Amniotic stem cell (primary cell): ENCODE measurements around the gene SESN2.
A peak's percentile ranks its signal among the peaks of the same experiment; 100 is the strongest.
"Not testable (repeated sequence)": the region's sequence is repeated elsewhere in the genome, so short reads cannot be mapped to it uniquely, and the experiment has no call there.

ENCODE experiments used
- DNase-seq: peaks from one replicate; lab custom pipeline; 2025; lab: John Stamatoyannopoulos, UW

The SESN2 gene

DNA sequence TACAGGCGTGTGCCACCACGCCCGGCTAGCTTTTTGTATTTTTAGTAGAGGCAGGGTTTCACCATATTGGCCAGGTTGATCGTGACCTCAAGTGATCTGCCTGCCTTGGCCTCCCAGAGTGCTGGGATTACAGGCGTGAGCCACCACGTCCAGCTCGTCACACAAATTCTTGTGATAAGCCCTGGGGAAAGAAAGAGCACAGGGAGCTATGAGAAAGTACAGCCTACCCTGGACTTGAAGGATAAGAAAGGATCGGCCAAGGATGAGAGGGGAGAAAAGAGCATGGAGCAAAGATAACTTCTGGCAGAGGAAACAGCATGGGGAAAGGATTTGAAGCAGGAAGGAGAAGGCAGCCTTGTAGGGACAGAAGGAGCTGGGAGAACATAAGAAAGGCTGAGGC lies 29.2 kb downstream of the SESN2 start:
- DNase-seq, result no peak

DNA sequence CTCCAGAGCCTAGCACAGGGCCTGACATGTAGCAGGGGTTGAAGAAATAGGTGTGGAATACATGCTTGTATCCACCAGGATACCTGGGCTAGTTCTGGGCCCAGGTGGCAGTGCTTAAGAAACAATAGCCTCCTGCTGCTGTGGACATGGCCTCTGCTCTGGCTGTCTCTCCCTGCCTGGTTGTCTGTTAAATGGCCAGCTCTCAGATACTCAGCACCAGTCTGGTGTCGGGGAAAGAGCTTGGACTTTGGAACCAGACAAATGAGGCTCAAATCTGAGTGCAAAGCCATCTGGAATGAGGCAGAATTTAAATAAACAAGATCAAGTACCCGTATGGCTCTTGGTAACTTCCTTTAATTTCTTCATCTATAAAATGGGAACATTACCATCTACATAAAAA lies 31.5 kb downstream of the SESN2 start:
- no peak for DNase-seq

DNA sequence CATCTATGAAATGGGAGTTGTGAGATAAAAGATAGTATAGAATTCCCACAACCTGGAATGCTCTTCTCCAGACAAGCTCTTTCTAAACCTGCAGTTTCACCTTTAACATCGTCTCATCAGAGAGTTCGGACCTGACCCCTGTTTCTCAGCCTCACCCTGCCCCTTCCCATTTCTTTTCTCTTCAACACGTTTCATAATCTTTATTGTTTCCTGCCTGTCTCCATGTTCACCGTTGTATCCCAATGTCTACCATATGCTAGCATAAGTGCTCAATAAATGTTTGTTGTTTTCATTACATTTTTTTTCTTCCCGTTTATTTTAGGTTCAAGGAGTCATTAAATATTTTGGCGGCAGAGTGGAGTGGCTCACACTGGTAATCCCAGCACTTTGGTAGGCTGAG lies 32.4 kb downstream of the SESN2 start:
- no peak for DNase-seq

DNA sequence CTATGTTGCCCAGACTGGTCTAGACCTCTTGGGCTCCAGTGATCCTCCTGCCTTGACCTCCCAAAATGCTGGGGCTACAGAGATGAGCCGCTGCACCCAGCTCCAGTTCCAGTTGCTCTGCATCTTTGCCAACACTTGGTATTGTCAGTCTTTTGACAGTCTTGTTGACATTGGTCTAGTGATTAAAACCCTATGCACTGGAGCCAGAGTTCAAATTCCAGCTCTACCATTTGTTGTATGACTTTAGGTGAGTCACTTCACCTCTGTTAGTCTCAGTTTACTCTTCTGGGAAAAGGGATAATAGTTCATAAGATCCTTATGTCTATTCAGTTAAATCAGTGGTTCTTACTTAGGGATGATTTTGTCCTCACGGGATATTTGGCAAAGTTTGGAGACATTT lies 36.6 kb downstream of the SESN2 start:
- no peak for DNase-seq

DNA sequence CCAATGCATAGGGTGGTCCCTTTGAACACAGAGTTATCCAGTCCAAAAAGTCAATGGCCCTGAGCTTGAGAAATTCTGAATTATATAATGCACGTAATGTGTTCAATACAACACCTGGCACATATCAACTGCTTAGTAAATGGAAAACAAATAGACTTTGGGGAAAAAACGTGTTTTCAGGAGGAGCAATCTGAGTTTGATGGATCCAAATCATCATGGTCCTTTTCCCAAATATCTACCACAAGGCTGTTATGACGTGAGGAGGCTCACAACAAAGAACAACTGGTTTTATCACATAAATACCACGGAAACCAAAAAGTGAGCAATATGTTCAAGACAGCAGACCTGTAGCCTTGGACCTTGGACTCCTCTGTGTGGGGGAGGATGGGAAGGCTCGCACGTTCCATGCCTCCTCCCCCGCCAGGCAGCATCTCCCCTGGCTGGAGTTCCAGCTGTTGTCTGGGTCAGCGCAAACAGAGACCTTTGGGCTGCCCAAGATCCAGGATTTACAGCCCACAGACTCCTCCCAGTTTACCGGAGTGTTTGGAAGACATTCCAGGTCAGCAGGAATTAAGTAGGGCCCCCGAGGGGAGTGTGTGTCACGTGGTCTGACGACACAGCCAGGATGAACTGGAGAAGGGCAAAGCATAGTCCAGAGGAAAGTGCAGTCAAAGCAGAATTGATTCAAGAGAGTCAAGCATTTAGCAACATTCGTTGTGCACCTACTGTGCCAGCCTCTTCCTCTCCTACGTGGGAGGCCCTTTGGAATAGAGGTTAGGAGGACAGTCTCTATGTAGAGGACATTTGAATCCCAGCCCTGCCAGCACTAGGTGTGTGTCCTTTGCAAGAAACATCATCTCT lies 37.3 kb downstream of the SESN2 start:
- no peak for DNase-seq

- no peak for DNase-seq
Measured at GRCh38 chr1:28297826-28298225, 38.5 kb downstream of the SESN2 start.

- DNase-seq, result no peak
Measured at GRCh38 chr1:28298438-28298837, 39.1 kb downstream of the SESN2 start.

GRCh38 chr1:28301368-28302174 lies 42.3 kb downstream of the SESN2 start:
- peak; percentile 18 for DNase-seq

- no peak for DNase-seq
Measured at GRCh38 chr1:28302247-28302646, 42.9 kb downstream of the SESN2 start.

DNA sequence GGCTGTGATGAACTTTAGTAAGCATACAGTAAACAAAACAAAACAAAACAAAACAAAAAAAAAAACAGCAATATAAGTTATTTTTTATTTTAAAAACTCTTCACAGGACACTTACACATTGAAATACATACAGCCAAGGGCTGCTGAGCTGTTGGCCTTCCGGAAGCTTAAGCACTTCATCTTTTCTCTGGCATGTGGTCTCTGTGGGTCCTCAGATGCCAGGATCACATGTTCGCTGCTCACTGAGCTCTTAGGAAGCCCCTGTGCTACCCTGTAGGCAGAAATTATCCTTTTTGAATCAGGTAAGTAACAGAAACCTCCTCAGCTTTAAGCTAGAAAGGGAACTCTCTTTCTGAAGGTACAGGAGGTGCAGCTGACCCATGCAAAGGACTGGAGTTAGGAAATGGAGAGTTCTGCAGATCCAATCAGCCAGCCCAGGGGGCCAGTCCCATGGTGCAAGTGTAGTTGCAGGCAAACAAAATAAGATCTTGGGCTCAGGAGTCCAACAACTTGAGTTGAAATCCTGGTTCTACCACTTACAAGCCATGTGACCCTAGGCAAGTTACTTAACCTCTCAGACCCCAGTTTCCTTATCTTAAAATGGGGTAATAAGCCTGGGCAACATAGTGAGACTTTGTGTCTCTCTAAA lies 47.1 kb downstream of the SESN2 start:
- no peak for DNase-seq

- no peak for DNase-seq
Measured at GRCh38 chr1:28308750-28309149, 49.4 kb downstream of the SESN2 start.

DNA sequence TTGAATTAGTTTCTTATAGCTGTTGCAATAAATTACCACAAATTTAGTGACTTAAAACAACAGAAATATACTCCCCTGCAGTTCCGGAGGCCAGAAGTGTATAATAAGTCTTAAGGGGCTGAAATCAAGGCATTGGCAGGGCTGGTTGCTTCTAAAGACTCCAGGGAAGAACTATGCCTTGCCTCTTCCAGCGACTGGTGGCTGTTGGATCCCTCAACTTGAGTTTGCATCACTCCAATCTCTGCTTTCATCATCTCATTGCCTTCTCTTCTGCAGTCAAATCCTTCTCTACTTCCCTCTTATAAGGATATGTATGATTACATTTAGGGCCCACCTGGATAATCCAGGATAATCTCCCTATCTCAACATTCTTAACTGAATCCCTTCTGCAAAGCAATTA lies 50.4 kb downstream of the SESN2 start:
- no peak for DNase-seq

- no peak for DNase-seq
Measured at GRCh38 chr1:28313702-28314546, 54.6 kb downstream of the SESN2 start.

GRCh38 chr1:28314547-28314941 lies 55.2 kb downstream of the SESN2 start:
- DNase-seq, result no peak

- no peak for DNase-seq
Measured at GRCh38 chr1:28317014-28317413, 57.7 kb downstream of the SESN2 start.

GRCh38 chr1:28322194-28322593 lies 62.9 kb downstream of the SESN2 start:
- DNase-seq, result no peak

DNA sequence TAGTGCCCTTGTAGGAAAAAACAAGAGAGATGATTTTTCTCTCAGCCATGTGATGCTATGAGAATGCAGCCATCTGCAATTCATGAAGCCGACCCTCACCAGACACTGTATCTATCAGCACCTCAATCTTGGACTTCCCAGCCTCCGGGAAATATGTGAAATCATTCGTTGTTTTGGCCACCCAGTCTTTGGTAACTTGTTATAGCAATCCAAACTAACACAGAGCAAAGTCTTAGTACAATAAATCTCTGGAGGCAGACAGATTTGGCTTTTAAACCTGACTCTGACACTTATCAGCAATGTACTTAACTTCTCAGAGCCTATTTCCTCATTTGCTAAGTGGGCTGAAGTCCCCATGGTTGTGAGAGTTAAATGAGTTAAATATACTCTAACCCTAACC lies 64.4 kb downstream of the SESN2 start:
- no peak for DNase-seq

DNA sequence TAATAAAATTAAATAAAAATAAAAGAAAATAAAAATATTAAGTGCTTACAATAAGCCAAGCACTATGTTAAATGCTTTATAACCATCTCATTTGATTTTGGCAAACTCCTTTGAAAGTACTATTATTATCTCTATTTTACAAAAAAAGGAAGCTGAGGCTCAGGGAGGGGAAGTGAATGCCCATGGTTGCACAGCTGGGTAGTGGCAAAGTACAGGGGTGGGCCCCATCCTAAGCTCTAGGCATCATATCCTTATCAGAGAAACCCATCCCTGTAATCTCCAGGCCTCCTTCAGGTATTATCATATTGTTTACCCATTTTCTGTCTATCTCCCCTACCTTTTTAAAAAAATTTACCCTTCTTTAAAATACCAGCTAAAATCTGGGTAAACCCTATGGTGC lies 67.2 kb downstream of the SESN2 start:
- DNase-seq, result no peak

GRCh38 chr1:28326984-28327383 lies 67.7 kb downstream of the SESN2 start:
- no peak for DNase-seq

DNA sequence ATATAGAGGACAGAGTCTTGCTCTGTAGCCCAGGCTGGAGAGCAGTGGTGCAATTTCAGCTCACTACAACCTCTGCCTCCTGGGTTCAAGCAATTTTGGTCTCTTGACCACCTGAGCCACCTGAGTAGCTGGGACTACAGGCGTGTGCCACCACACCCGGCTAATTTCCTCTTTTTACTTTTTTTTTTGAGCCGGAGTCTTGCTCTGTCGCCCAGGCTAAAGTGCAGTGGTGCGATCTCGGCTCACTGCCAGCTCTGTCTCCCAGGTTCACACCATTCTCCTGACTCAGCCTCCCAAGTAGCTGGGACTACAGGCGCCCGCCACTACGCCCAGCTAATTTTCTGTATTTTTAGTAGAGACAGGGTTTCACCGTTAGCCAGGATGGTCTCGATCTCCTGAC lies 68.1 kb downstream of the SESN2 start:
- DNase-seq, result not testable (repeated sequence)

DNA sequence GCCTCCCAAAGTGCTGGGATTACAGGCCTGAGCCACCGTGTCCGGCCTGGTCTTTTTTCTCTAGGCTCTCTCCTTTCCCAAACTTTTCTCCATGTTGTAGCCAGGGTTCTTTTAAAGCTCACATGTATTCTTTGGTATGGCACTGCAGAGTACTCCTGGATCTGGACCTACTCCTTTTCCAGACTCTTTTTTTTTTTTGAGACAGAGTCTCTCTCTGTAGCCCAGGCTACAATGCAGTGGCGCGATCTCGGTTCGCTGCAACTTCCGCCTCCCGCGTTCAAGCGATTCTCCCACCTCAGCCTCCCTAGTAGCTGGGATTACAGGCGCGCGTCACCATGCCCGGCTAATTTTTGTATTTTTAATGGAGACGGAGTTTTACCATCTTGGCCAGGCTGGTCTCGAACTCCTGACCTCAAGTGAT lies 68.9 kb downstream of the SESN2 start:
- no peak for DNase-seq
